Stimulated activated CD4-positive, alpha-beta T cell treated with anti-CD3 and anti-CD28 coated beads, Interleukin-2, amount 100 ng/mL, for 48 hours (primary cell): Measurements from ENCODE around the gene FBXO34.
"Not testable (repeated sequence)": the region's sequence is repeated elsewhere in the genome, so short reads cannot be mapped to it uniquely, and the experiment has no call there.

Source experiments
- DNase-seq, 2 donors: peaks; one replicate each; pipeline ENCODE4 v3.0.0-alpha.2; 2020

The FBXO34 gene

GRCh38 chr14:55313480-55313879 is 42.3 kb downstream of the FBXO34 start:
- no peak for DNase-seq

GRCh38 chr14:55314449-55314848 is 43.2 kb downstream of the FBXO34 start:
- DNase-seq: no peak

- DNase-seq: no peak
These were observed 45.3 kb downstream of the FBXO34 start for GRCh38 chr14:55316564-55316963.

GRCh38 chr14:55317542-55318306 is 46.5 kb downstream of the FBXO34 start:
- DNase-seq: no peak

GRCh38 chr14:55318694-55319093 is 47.5 kb downstream of the FBXO34 start:
- DNase-seq: no peak

- DNase-seq: no peak
These were observed 52.7 kb downstream of the FBXO34 start for GRCh38 chr14:55323910-55324309.

GRCh38 chr14:55324812-55325211 is 53.6 kb downstream of the FBXO34 start:
- DNase-seq: no peak

GRCh38 chr14:55327179-55327578 is 56.0 kb downstream of the FBXO34 start:
- DNase-seq: no peak

GRCh38 chr14:55328317-55328716 is 57.1 kb downstream of the FBXO34 start:
- DNase-seq: no peak

- DNase-seq: no peak
These were observed 58.9 kb downstream of the FBXO34 start for GRCh38 chr14:55329999-55330710.

- DNase-seq: no peak
These were observed 61.7 kb downstream of the FBXO34 start for GRCh38 chr14:55332654-55333570.

GRCh38 chr14:55333711-55334485 is 62.7 kb downstream of the FBXO34 start:
- DNase-seq: no peak

GRCh38 chr14:55336162-55336561 is 64.9 kb downstream of the FBXO34 start:
- DNase-seq: no peak

GRCh38 chr14:55336691-55337090 is 65.5 kb downstream of the FBXO34 start:
- DNase-seq: no peak

GRCh38 chr14:55339770-55340169 is 68.5 kb downstream of the FBXO34 start:
- DNase-seq: no peak

GRCh38 chr14:55340482-55340881 is 69.3 kb downstream of the FBXO34 start:
- no peak for DNase-seq

GRCh38 chr14:55341781-55342180 is 70.6 kb downstream of the FBXO34 start:
- no peak for DNase-seq

- DNase-seq: not testable (repeated sequence)
These were observed 73.5 kb downstream of the FBXO34 start for GRCh38 chr14:55344582-55345163.

- no peak for DNase-seq
These were observed 75.8 kb downstream of the FBXO34 start for GRCh38 chr14:55347040-55347439.

GRCh38 chr14:55347748-55348147 is 76.5 kb downstream of the FBXO34 start:
- DNase-seq: no peak

- DNase-seq: no peak
These were observed 77.7 kb downstream of the FBXO34 start for GRCh38 chr14:55348766-55349453.
